Neutrophil (primary cell): ENCODE results near the gene MTG1.

Experiments used
- H3K27ac ChIP-seq: fragments of 200-600 bp; sonication (generic); 2 replicates; pipeline ENCODE4 v1.5.1; 2016; ENCODE audit warnings: mild to moderate bottlenecking, moderate library complexity
- H3K27me3 ChIP-seq: fragments of 200-600 bp; sonication (generic); 2 replicates; pipeline ENCODE4 v1.6.0; 2016; ENCODE audit warnings: mild to moderate bottlenecking
- H3K36me3 ChIP-seq: fragments of 200-600 bp; sonication (generic); 2 replicates; pipeline ENCODE4 v1.5.1; 2017
- H3K4me1 ChIP-seq, 2 experiments: fragments of 200-600 bp in 1 of 2; sonication (generic) in 1 of 2; 1 replicate in 1 of 2; 2 replicates in 1 of 2; pipeline versions ENCODE4 v1.5.1 to v1.6.1; 2013 to 2016; ENCODE audit warnings: low read depth in 1 of 2, low read length in 1 of 2, mild to moderate bottlenecking in 1 of 2, moderate library complexity in 1 of 2; ENCODE audit not compliant: control insufficient read depth in 1 of 2, insufficient read depth in 1 of 2
- H3K4me3 ChIP-seq, 2 experiments: fragments of 200-600 bp in 1 of 2; sonication (generic) in 1 of 2; 1 replicate in 1 of 2; 2 replicates in 1 of 2; pipeline ENCODE4 v1.5.1; 2013 to 2016; ENCODE audit warnings: low read depth in 1 of 2, low read length in 1 of 2, mild to moderate bottlenecking in 1 of 2, moderate library complexity in 1 of 2
- H3K9me3 ChIP-seq: fragments of 200-600 bp; sonication (generic); 2 replicates; pipeline ENCODE4 v1.5.1; 2016
- CTCF ChIP-seq: fragments of 200-600 bp; sonication (generic); IDR thresholded peaks from 2 replicates; pipeline ENCODE4 v1.5.1; 2016; ENCODE audit warnings: antibody characterized with exemption

MTG1 gene

GRCh38 chr10:133401981-133402725 lies 8.2 kb downstream of the MTG1 start:
- TF ChIP-seq CTCF, result no peak
- H3K27me3 ChIP-seq, result no peaks in the 10 kb centered on the region
- no peaks in the 10 kb centered on the region for H3K4me1 ChIP-seq
- H3K9me3 ChIP-seq, result no peaks in the 10 kb centered on the region
- H3K27ac ChIP-seq, result no peak overlapping the region
- H3K36me3 ChIP-seq, result peaks cover 58% of the 10 kb centered on the region
- H3K4me3 ChIP-seq, result no peak overlapping the region

GRCh38 chr10:133403359-133403758 lies 9.4 kb downstream of the MTG1 start:
- H3K9me3 ChIP-seq, result no peaks in the 10 kb centered on the region
- H3K4me3 ChIP-seq, result no peak overlapping the region
- no peak for TF ChIP-seq CTCF
- no peaks in the 10 kb centered on the region for H3K27me3 ChIP-seq
- no peaks in the 10 kb centered on the region for H3K4me1 ChIP-seq
- peaks cover 52% of the 10 kb centered on the region for H3K36me3 ChIP-seq
- no peak overlapping the region for H3K27ac ChIP-seq

DNA sequence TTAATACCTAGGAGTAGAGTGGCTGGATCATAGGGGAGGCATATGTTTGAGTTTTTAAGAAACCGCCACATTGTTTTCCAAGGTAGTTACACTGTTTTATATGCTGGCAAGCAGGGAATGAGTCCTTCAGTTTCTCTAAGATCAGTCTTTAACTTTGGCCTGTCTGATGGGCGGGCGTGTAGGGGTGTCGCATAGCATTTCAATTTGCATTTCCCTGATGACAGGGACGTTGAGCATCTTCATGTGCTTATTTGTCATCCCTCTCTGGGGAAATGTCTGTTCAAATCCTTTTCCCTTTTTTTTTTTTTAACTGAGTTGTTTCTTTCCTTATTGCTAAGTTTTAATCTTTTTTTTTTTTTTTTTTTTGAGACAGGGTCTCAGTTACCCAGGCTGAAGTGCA lies 9.8 kb downstream of the MTG1 start:
- no peak overlapping the region for H3K4me3 ChIP-seq
- no peaks in the 10 kb centered on the region for H3K9me3 ChIP-seq
- H3K4me1 ChIP-seq, result no peaks in the 10 kb centered on the region
- peaks cover 51% of the 10 kb centered on the region for H3K36me3 ChIP-seq
- H3K27me3 ChIP-seq, result no peaks in the 10 kb centered on the region
- no peak for TF ChIP-seq CTCF
- H3K27ac ChIP-seq, result no peak overlapping the region

- Histone ChIP-seq H3K27ac (no peak overlapping the region), H3K4me3 (no peak overlapping the region), H3K36me3 (peaks cover 41% of the 10 kb centered on the region), H3K9me3 (no peaks in the 10 kb centered on the region), H3K27me3 (no peaks in the 10 kb centered on the region), H3K4me1 (no peaks in the 10 kb centered on the region)
- no peak for TF ChIP-seq CTCF
These were observed 11.3 kb downstream of the MTG1 start for GRCh38 chr10:133405272-133405671.

- H3K27me3 ChIP-seq, result no peaks in the 10 kb centered on the region
- no peak for TF ChIP-seq CTCF
- peaks cover 36% of the 10 kb centered on the region for H3K36me3 ChIP-seq
- H3K4me3 ChIP-seq, result no peak overlapping the region
- no peaks in the 10 kb centered on the region for H3K4me1 ChIP-seq
- no peaks in the 10 kb centered on the region for H3K9me3 ChIP-seq
- no peak overlapping the region for H3K27ac ChIP-seq
These were observed 12.0 kb downstream of the MTG1 start for GRCh38 chr10:133405844-133406527.
